Endothelial cell of umbilical vein (primary cell): ENCODE measurements around the gene FAM120A.

ENCODE experiments used
- EZH2 ChIP-seq: IDR thresholded peaks from 2 replicates; pipeline ENCODE4 v1.6.1; 2012; ENCODE audit warnings: borderline replicate concordance, low read depth, mild to moderate bottlenecking, moderate library complexity, low read length, inconsistent platforms; ENCODE audit not compliant: severe bottlenecking
- GATA2 ChIP-seq: IDR thresholded peaks from 2 replicates; pipeline ENCODE4 v1.7.0; 2011; ENCODE audit warnings: low read depth, mild to moderate bottlenecking, moderate library complexity, mixed read lengths, low read length; ENCODE audit not compliant: insufficient read length, insufficient read depth
- JUN ChIP-seq: IDR thresholded peaks from 2 replicates; pipeline ENCODE4 v1.6.1; 2011; ENCODE audit warnings: borderline replicate concordance, low read depth; ENCODE audit not compliant: insufficient read length, insufficient read depth
- MYC ChIP-seq: IDR thresholded peaks from one replicate; pipeline ENCODE4 v1.6.1; 2011; ENCODE audit warnings: mild to moderate bottlenecking, low read depth, low read length
- POLR2A ChIP-seq: IDR thresholded peaks from 2 replicates; pipeline ENCODE4 v1.6.1; 2012; ENCODE audit warnings: low read depth, mild to moderate bottlenecking, control low read depth, low read length
- POLR2AphosphoS5 ChIP-seq: IDR thresholded peaks from 2 replicates; pipeline ENCODE4 v1.6.1; 2012; ENCODE audit warnings: low read depth, mild to moderate bottlenecking, control low read depth, low read length, moderate library complexity; ENCODE audit not compliant: insufficient read depth
- TF ChIP-seq, protein P1 (sequence below), 2 donors: IDR thresholded peaks; 1 replicate in 1 of 2; 2 replicates in 1 of 2; pipeline ENCODE4 v1.5.1; 2011; ENCODE audit warnings: low read length in 2 of 2, mild to moderate bottlenecking in 2 of 2, moderate library complexity in 2 of 2, control low read depth in 1 of 2, inconsistent platforms in 1 of 2, low read depth in 1 of 2; ENCODE audit not compliant: insufficient read depth in 1 of 2; ENCODE audit errors: extremely low read depth in 1 of 2
- TF ChIP-seq, protein P2 (sequence below): IDR thresholded peaks from 2 replicates; pipeline ENCODE4 v1.6.1; 2011; ENCODE audit not compliant: insufficient read depth, insufficient read length

DNA sequence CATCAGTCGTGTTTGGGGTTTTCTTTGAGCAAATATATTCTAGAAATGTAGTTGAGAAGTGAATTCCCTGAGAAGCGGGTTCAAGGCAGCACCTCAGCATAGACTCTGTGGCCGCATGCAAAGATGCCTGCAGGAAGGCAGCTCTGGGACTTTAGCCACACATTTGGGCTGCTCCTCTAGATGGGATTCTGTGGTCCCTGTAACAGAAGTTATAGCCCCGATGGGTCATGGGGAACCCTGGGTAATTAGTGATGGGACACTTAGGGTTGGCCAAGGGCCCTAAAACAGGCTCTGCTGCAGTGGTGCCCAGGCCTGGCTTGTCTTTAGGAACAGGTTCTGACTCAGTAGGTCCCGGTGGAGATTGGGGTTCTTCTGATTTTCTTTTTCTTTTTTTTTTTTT, 161.7 kb downstream of the FAM120A start:
- TF ChIP-seq EZH2: no peak
- TF ChIP-seq, protein P1, sequence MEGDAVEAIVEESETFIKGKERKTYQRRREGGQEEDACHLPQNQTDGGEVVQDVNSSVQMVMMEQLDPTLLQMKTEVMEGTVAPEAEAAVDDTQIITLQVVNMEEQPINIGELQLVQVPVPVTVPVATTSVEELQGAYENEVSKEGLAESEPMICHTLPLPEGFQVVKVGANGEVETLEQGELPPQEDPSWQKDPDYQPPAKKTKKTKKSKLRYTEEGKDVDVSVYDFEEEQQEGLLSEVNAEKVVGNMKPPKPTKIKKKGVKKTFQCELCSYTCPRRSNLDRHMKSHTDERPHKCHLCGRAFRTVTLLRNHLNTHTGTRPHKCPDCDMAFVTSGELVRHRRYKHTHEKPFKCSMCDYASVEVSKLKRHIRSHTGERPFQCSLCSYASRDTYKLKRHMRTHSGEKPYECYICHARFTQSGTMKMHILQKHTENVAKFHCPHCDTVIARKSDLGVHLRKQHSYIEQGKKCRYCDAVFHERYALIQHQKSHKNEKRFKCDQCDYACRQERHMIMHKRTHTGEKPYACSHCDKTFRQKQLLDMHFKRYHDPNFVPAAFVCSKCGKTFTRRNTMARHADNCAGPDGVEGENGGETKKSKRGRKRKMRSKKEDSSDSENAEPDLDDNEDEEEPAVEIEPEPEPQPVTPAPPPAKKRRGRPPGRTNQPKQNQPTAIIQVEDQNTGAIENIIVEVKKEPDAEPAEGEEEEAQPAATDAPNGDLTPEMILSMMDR (IDR thresholded peaks at IDR 0.05; ENCODE audit: extremely low read depth in 1 of 2, insufficient read depth in 1 of 2, low read depth in 1 of 2, low read length in 2 of 2): no peak
- no peak for TF ChIP-seq JUN
- TF ChIP-seq, protein P2, sequence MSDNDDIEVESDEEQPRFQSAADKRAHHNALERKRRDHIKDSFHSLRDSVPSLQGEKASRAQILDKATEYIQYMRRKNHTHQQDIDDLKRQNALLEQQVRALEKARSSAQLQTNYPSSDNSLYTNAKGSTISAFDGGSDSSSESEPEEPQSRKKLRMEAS: no peak
- TF ChIP-seq POLR2AphosphoS5: no peak
- no peak for TF ChIP-seq POLR2A
- no peak for TF ChIP-seq GATA2
- no peak for TF ChIP-seq MYC
